Muscle layer of colon (tissue), 2 donors: ENCODE measurements around the gene MTURN.

ENCODE experiments used
- H3K27ac ChIP-seq: one replicate; pipeline ENCODE4 v1.7.0; 2013; ENCODE audit warnings: low read depth, mild to moderate bottlenecking, low read length, moderate library complexity
- H3K27me3 ChIP-seq, 2 donors: one replicate each; pipeline ENCODE4 v1.7.0; 2013; ENCODE audit warnings: low read length in 2 of 2, mild to moderate bottlenecking in 2 of 2; ENCODE audit not compliant: insufficient read depth in 2 of 2, control insufficient read depth in 1 of 2
- H3K36me3 ChIP-seq: one replicate; pipeline ENCODE4 v1.7.0; 2013; ENCODE audit warnings: mild to moderate bottlenecking, low read length; ENCODE audit not compliant: insufficient read depth
- H3K4me1 ChIP-seq: one replicate; pipeline ENCODE4 v1.7.0; 2013; ENCODE audit warnings: mild to moderate bottlenecking, low read length; ENCODE audit not compliant: insufficient read depth
- H3K4me3 ChIP-seq, 2 donors: one replicate each; pipeline ENCODE4 v1.7.0; 2013; ENCODE audit warnings: low read length in 2 of 2, low read depth in 1 of 2, mild to moderate bottlenecking in 1 of 2, moderate library complexity in 1 of 2
- H3K9ac ChIP-seq: one replicate; pipeline ENCODE4 v1.7.0; 2013; ENCODE audit warnings: low read length
- H3K9me3 ChIP-seq: one replicate; pipeline ENCODE4 v1.7.0; 2013; ENCODE audit warnings: mild to moderate bottlenecking, low read length
- donor health status: abdominal sarcoma.
- donor health status: Adenocarcinoma of cecum.

MTURN gene

DNA sequence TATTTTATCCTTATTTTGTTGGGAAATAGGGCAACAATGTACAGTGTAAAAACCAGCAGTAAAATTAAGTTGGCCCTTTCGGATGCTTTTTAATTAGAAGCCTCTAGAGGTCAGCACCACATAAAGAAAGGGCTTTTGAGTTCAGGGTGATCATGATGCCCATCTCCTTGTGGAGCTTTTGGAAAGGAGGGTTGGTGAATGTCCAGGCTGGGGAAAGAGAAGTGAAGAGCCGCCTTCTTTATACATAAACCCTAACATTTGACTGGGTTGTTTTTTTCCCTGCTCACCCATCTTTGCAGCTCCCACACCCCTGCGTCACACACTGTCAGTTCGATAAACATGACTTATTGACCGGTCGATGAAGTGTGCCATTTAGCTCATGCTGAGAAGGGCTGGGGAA, 29.8 kb downstream of the MTURN start:
- H3K9me3 ChIP-seq, result no peaks in the 10 kb centered on the region
- H3K4me1 ChIP-seq, result peaks cover 12% of the 10 kb centered on the region
- H3K27me3 ChIP-seq, result no peaks in the 10 kb centered on the region
- H3K27ac ChIP-seq, result no peak overlapping the region
- peaks cover 14% of the 10 kb centered on the region for H3K36me3 ChIP-seq
- no peak overlapping the region for H3K4me3 ChIP-seq
- H3K9ac ChIP-seq, result no peak overlapping the region

DNA sequence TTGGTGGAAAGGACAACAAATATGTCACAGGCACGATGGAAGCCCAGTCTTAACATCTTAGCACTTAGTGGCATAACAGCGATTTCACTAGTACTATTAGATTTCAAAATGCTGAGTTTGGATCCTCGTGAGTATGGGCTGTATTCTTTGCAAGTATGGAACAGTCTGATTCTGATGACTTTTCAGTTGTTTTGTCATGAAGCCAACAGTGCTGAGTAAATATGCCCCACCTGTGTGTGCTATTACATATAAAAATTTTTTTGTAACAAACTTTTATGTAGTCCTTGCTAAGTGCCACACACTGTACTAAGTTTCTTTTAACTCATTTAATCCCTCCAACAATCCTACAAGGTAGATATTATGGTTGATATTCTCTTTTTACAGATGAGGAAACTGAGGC, 30.8 kb downstream of the MTURN start:
- Histone ChIP-seq H3K9ac (no peak overlapping the region), H3K9me3 (no peaks in the 10 kb centered on the region), H3K4me1 (peaks cover 6% of the 10 kb centered on the region), H3K36me3 (peaks cover 6% of the 10 kb centered on the region), H3K27ac (no peak overlapping the region), H3K4me3 (no peak overlapping the region), H3K27me3 (no peaks in the 10 kb centered on the region)

DNA sequence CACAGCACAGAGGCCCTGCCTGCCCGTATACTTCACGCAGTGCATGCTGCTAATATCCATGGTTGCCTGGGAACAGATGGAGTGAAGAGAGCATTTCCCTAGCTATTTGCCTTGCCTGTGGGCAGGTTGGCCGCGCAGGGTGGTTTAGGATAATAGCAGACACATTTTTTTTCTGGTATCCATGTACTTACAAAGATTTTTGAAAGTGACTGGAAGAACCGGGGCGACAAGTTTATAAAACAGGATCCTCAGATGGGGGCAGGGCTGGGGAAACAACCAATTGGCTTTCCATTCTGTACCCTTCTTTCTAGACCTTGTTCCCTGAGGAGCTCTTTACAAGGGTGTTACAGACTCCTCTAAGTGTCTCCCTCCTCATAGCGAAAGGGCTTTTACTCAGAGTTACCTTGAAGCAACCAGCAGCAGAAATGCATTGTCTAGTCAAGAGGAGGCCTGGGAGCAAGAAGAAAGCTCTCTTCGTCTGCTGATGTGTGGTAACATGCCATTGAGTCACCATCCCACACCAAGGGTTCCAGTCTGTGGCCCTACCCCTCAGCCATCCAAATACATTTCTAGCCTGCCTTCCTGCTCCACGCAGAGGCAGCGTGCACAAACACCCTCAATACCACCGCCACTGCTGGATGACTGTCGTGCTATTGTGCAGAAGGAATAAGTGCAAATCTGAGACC, 31.5 kb downstream of the MTURN start:
- peaks cover 6% of the 10 kb centered on the region for H3K4me1 ChIP-seq
- no peak overlapping the region for H3K27ac ChIP-seq
- H3K27me3 ChIP-seq, result no peaks in the 10 kb centered on the region
- no peak overlapping the region for H3K9ac ChIP-seq
- H3K9me3 ChIP-seq, result no peaks in the 10 kb centered on the region
- H3K36me3 ChIP-seq, result peaks cover 4% of the 10 kb centered on the region
- H3K4me3 ChIP-seq, result no peak overlapping the region

DNA sequence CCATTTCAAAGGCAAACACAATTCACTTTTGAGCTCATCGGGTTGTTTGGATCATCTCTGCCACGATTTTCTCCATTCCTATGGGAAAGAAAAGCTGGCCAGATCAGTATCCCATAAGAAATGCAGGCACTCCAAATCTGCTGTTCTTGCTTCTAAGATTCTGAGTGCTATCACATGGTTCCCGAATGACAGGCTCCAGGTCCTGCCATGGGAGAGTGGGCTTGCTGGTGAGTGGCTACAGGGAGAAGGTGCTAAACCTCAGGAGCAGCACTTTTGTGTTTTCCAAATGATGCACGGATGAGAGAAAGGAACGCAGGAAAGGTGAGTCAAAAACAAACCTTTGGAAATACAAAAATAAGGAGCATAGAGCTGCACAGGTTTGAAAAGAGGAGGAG, 32.1 kb downstream of the MTURN start:
- no peak overlapping the region for H3K4me3 ChIP-seq
- no peak overlapping the region for H3K27ac ChIP-seq
- peaks cover 8% of the 10 kb centered on the region for H3K4me1 ChIP-seq
- no peaks in the 10 kb centered on the region for H3K27me3 ChIP-seq
- peaks cover 4% of the 10 kb centered on the region for H3K36me3 ChIP-seq
- no peaks in the 10 kb centered on the region for H3K9me3 ChIP-seq
- no peak overlapping the region for H3K9ac ChIP-seq

DNA sequence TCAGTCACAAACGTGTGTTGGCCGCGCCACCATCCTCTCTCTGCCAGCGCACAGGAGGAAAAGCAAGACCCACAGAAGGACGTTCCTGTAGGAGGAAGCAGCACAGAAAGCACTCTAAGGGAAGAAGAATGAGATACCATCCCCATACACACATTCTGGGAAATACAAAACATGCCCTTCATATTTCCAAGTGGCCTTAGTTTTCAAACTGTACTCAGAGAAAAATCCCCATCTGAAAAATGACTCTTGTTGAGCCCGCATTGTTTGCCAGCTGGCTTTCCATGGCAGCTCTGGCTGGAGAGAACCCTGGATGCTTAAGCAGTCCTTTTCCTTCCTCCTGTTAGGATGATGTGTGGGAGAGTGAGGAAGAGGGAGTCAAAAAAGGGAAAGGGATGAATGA, 33.1 kb downstream of the MTURN start:
- Histone ChIP-seq H3K27me3 (no peaks in the 10 kb centered on the region), H3K27ac (no peak overlapping the region), H3K9me3 (no peaks in the 10 kb centered on the region), H3K36me3 (peaks cover 2% of the 10 kb centered on the region), H3K9ac (no peak overlapping the region), H3K4me3 (no peak overlapping the region), H3K4me1 (peaks cover 18% of the 10 kb centered on the region)

DNA sequence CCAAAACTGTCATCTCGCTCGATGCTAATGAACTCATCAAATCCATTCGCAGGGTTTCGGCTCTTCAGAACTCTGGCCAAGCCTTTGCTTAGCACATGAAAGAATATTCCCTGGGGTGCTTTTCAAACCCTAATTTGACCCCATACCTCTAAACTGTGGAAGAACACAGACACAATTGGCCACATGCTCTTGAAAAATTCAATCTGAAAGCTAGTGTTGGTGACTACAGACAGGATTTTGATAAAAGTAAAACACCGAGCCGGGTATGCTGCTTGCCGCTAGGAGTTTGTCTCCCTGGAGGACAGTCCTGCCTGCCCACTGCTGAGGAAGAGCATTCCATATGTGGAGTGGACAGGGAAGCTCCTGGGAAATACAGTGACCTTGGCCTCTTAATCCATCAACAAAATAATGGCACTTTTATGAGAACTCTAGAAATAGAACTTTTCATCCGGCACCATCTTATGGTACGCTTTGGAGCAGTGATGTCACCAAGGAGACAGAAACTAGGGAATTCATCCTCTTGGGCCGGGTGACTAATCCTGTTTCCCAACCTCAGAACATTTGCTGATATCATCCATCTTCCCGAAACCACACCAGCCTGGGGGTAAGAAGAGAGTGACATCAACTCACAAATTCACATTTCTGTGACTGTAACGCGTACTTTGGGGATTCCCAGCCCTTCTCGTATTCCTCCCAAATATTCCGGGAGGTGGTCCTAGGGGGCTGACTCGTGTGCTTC, 34.2 kb downstream of the MTURN start:
- no peak overlapping the region for H3K9ac ChIP-seq
- H3K36me3 ChIP-seq, result no peaks in the 10 kb centered on the region
- H3K4me1 ChIP-seq, result peaks cover 30% of the 10 kb centered on the region
- no peak overlapping the region for H3K27ac ChIP-seq
- no peak overlapping the region for H3K4me3 ChIP-seq
- no peaks in the 10 kb centered on the region for H3K27me3 ChIP-seq
- H3K9me3 ChIP-seq, result no peaks in the 10 kb centered on the region

DNA sequence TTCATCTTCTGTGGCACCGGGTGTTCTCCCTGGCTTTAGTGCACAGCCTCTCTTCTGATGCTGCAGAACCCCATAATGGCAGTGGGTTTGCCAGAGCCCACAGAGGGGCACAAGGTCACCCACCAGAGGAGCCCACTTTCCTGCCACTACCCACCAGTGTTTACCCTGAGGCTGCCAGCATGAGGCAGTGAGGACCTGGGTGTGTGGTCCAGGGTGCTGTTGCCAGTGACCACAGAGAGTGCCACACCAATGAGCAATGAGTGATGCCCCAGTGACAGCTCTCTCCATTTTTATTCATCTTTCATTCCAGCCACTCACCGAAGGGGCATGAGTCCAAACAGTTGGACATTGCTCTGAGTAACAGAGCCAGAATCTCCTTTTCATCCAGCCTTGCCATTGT, 34.8 kb downstream of the MTURN start:
- H3K27ac ChIP-seq, result no peak overlapping the region

DNA sequence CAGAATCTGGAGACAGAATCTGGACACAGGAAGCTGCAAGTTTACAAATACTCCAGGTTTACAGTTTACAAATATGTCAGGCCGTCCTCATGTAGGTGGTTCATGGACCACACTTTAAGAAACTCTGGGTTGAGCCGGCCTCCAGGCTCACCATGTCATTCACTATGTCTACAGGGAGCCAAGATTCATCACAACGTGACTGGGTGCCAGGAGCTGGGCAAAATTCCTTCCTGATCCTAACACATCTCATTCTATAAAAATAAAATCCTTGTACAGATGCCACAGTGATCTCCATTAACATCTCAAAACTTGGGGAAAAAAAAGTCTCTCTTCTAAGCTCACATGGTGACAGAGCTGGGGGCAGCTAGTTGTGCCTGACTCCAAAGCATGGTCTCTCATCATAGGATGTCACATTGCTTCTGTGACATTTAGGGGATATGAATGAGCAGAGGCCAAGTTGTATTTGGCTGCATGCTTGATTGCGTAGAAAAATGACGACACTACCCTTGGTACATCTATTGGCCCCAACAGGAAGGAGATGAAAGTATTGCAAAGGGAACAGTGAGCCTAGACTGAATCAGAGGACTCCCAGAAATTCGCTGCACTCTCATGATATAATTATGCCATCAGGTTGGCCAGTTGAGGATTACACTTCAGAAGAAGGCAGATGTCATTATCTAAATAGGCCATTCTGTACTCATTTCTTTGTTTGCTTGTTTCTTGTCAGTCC, 35.9 kb downstream of the MTURN start:
- no peak overlapping the region for H3K27ac ChIP-seq
- H3K27me3 ChIP-seq, result no peaks in the 10 kb centered on the region
- H3K9me3 ChIP-seq, result no peaks in the 10 kb centered on the region
- no peaks in the 10 kb centered on the region for H3K36me3 ChIP-seq
- peaks cover 40% of the 10 kb centered on the region for H3K4me1 ChIP-seq
- H3K9ac ChIP-seq, result no peak overlapping the region
- no peak overlapping the region for H3K4me3 ChIP-seq

More for the DNA sequence above, 34.8 kb downstream of the MTURN start:
- Histone ChIP-seq H3K9ac (no peak overlapping the region), H3K4me1 (peaks cover 35% of the 10 kb centered on the region), H3K9me3 (no peaks in the 10 kb centered on the region), H3K36me3 (no peaks in the 10 kb centered on the region), H3K27me3 (no peaks in the 10 kb centered on the region), H3K4me3 (no peak overlapping the region)

DNA sequence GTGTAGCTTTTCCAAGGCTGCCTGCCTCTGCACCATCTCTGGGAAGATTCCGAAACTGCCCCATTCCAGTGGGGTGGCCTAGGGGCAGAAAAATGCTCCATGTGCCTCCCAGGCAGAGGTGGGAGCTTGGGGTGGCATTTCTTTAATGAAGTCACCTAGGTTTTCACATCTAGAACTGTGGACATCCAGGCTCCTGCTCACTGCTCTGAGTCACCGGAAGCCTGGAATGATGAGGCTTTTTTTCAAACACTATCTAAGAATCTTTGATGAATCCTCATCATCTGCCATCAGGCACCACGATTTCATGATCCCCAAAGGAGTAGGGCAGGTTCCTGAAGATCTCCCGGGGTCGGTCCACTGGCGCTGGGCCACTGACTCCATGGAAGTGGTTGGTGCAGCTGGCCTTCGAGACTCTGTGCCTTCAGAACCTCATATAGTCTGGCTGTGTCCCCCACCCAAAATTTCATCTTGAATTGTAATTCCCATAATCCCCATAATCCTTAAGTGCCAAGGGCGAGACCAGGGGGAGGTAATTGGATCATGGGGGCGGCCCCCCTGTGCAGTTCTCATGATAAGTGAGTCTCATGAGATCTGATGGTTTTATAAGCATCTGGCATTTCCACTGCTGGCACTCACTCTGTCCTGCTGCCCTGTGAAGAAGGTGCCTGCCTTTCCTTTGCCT, 37.1 kb downstream of the MTURN start:
- no peaks in the 10 kb centered on the region for H3K36me3 ChIP-seq
- H3K9ac ChIP-seq, result no peak overlapping the region
- no peaks in the 10 kb centered on the region for H3K9me3 ChIP-seq
- H3K27me3 ChIP-seq, result no peaks in the 10 kb centered on the region
- peaks cover 47% of the 10 kb centered on the region for H3K4me1 ChIP-seq
- H3K27ac ChIP-seq, result no peak overlapping the region
- no peak overlapping the region for H3K4me3 ChIP-seq

DNA sequence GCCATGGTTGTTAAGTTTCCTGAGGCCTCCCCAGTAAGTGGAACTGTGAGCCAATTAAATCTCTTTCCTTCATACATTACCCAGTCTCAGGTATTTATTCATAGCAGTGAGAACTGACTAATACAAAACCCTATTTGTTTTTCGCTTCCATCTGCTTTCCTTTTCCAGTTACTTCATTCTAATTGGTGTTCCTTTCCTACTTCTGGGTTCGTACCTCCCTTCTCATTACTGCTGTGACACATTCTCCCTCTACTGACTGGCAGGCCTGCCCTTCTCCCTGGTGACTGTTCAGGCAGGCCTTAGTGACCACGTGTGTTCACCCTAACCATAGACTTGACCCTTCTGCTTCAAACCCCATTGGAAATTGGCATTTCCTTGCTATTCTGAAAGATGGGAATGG, 37.7 kb downstream of the MTURN start:
- Histone ChIP-seq H3K4me3 (no peak overlapping the region), H3K4me1 (peaks cover 47% of the 10 kb centered on the region), H3K27me3 (no peaks in the 10 kb centered on the region), H3K9me3 (no peaks in the 10 kb centered on the region), H3K27ac (peak overlapping the region; percentile 79), H3K36me3 (no peaks in the 10 kb centered on the region), H3K9ac (no peak overlapping the region)
